CD4-positive, alpha-beta T cell (primary cell): ENCODE results near the gene SRPK2. TPM values are rescaled to one million over a fixed set of nuclear protein-coding genes. Genes with fewer than 3 reads are reported as not detected.

Experiments
- ATAC-seq: fragments of 200-7000 bp; cut with Tn5 transposase; one replicate; pipeline ENCODE4 v1.10.0; 2022; ENCODE audit warnings: mild to moderate bottlenecking; ENCODE audit not compliant: poor library complexity
- CTCF ChIA-PET: fragments of 350-600 bp; sonication (Branson Sonifier 250); formaldehyde crosslinking; loops from one replicate; lab custom pipeline; 2021; ENCODE audit warnings: antibody characterized with exemption, inconsistent platforms; lab: Charles Lee
- POLR2A ChIA-PET: fragments of 350-600 bp; sonication (Branson Sonifier 250); formaldehyde crosslinking; loops from one replicate; lab custom pipeline; 2021; ENCODE audit warnings: antibody characterized with exemption, inconsistent platforms; lab: Charles Lee
- DNase-seq, 14 experiments: peaks; one replicate each; pipeline ENCODE4 v3.0.0-alpha.2; 2013 to 2020; ENCODE audit warnings: mixed read lengths in 2 of 14
- H3K27ac ChIP-seq, 2 donors: one replicate each; pipeline versions ENCODE4 v1.5.1 to v1.7.0; 2013; ENCODE audit warnings: low read length in 2 of 2, low read depth in 1 of 2, mild to moderate bottlenecking in 1 of 2
- H3K27me3 ChIP-seq, 2 experiments: 1 replicate in 1 of 2; 2 replicates in 1 of 2; pipeline versions ENCODE4 v1.6.1 to v1.7.0; 2013; ENCODE audit warnings: low read length in 2 of 2, control low read depth in 1 of 2, mild to moderate bottlenecking in 1 of 2, moderate library complexity in 1 of 2; ENCODE audit not compliant: insufficient read depth in 2 of 2, control insufficient read depth in 1 of 2
- H3K36me3 ChIP-seq: one replicate; pipeline ENCODE4 v1.6.1; 2013; ENCODE audit warnings: low read length, control low read depth; ENCODE audit not compliant: insufficient read depth
- H3K4me1 ChIP-seq: one replicate; pipeline ENCODE4 v1.6.1; 2013; ENCODE audit warnings: low read length, control low read depth; ENCODE audit not compliant: insufficient read depth
- H3K4me3 ChIP-seq: one replicate; pipeline ENCODE4 v1.5.1; 2013; ENCODE audit warnings: mild to moderate bottlenecking, low read length, moderate library complexity
- H3K9me3 ChIP-seq, 2 experiments: 1 replicate in 1 of 2; 2 replicates in 1 of 2; pipeline versions ENCODE4 v1.6.1 to v1.7.0; 2013; ENCODE audit warnings: low read length in 2 of 2, mild to moderate bottlenecking in 2 of 2, control low read depth in 1 of 2, moderate library complexity in 1 of 2; ENCODE audit not compliant: control insufficient read depth in 1 of 2, insufficient read depth in 1 of 2
- H3K27ac Mint-ChIP-seq: one replicate; pipeline ENCODE4 v1.8.0; 2020; ENCODE audit warnings: mixed read lengths
- H3K27me3 Mint-ChIP-seq: one replicate; pipeline ENCODE4 v1.8.0; 2021; ENCODE audit warnings: mixed read lengths
- H3K36me3 Mint-ChIP-seq: one replicate; pipeline ENCODE4 v1.8.0; 2021; ENCODE audit warnings: low read depth, mixed read lengths
- H3K4me1 Mint-ChIP-seq: one replicate; pipeline ENCODE4 v1.8.0; 2021; ENCODE audit warnings: low read depth, mixed read lengths
- H3K4me3 Mint-ChIP-seq: one replicate; pipeline ENCODE4 v1.8.0; 2020; ENCODE audit warnings: mild to moderate bottlenecking, mixed read lengths
- H3K9me3 Mint-ChIP-seq: one replicate; pipeline ENCODE4 v1.8.0; 2020; ENCODE audit warnings: mixed read lengths
- intact Hi-C, 2 experiments: fragments of 100-400 bp; cut with DNase I in 1 of 2; cut with micrococcal nuclease in 1 of 2; formaldehyde crosslinking; loops; one replicate each; pipeline versions ENCODE4 v1.15.1 to v1.9.0; 2023 to 2025; cut with DNase I, micrococcal nuclease
- total RNA-seq, 174 experiments: library from RNA in 2 of 174; stranded (reverse) in 2 of 174; gene quantifications; one replicate each; pipeline ENCODE4 v1.2.3 and lab custom pipeline; 2021 to 2026
- TF ChIP-seq, protein P1 (sequence below): fragments of 200-600 bp; IDR thresholded peaks from one replicate; pipeline ENCODE4 v1.8.0; 2022; ENCODE audit warnings: antibody characterized with exemption, mild to moderate bottlenecking

SRPK2 gene
- total RNA-seq, 2 experiments from 2014 or later = 39.9 to 40.9 TPM

GRCh38 chr7:105245398-105246114, 143.2 kb downstream of the SRPK2 start:
- no peak overlapping the region for H3K27ac ChIP-seq
- no peaks in the 10 kb centered on the region for H3K27me3 Mint-ChIP-seq
- ATAC-seq = no peak
- ChIA-PET POLR2A (no interaction called here), CTCF (interaction anchor here (0.7 kb wide), 1 partner anchor 9 kb away, joined by 3 read pairs; no protein-coding TSS in a partner anchor)
- TF ChIP-seq, protein P1, sequence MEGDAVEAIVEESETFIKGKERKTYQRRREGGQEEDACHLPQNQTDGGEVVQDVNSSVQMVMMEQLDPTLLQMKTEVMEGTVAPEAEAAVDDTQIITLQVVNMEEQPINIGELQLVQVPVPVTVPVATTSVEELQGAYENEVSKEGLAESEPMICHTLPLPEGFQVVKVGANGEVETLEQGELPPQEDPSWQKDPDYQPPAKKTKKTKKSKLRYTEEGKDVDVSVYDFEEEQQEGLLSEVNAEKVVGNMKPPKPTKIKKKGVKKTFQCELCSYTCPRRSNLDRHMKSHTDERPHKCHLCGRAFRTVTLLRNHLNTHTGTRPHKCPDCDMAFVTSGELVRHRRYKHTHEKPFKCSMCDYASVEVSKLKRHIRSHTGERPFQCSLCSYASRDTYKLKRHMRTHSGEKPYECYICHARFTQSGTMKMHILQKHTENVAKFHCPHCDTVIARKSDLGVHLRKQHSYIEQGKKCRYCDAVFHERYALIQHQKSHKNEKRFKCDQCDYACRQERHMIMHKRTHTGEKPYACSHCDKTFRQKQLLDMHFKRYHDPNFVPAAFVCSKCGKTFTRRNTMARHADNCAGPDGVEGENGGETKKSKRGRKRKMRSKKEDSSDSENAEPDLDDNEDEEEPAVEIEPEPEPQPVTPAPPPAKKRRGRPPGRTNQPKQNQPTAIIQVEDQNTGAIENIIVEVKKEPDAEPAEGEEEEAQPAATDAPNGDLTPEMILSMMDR = no peak
- H3K4me1 Mint-ChIP-seq = peaks cover 46% of the 10 kb centered on the region
- H3K4me1 ChIP-seq = peaks cover 2% of the 10 kb centered on the region
- peaks cover 0 to 7% of the 10 kb centered on the region in 2 experiments for H3K9me3 ChIP-seq
- H3K9me3 Mint-ChIP-seq = no peaks in the 10 kb centered on the region
- H3K4me3 Mint-ChIP-seq = no peak overlapping the region
- H3K36me3 Mint-ChIP-seq = no peaks in the 10 kb centered on the region
- H3K4me3 ChIP-seq = no peak overlapping the region
- H3K36me3 ChIP-seq = no peaks in the 10 kb centered on the region
- no peak overlapping the region for H3K27ac Mint-ChIP-seq
- intact Hi-C loops = no loop called here
- DNase-seq = no peak
- H3K27me3 ChIP-seq = no peaks in the 10 kb centered on the region

- TF ChIP-seq, protein P1 = no peak
- Mint-ChIP-seq H3K27ac (no peak overlapping the region), H3K4me1 (peaks cover 53% of the 10 kb centered on the region), H3K36me3 (no peaks in the 10 kb centered on the region), H3K9me3 (no peaks in the 10 kb centered on the region), H3K4me3 (no peak overlapping the region), H3K27me3 (no peaks in the 10 kb centered on the region)
- Histone ChIP-seq H3K4me3 (no peak overlapping the region), H3K27me3 (no peaks in the 10 kb centered on the region), H3K36me3 (no peaks in the 10 kb centered on the region), H3K4me1 (peaks cover 2% of the 10 kb centered on the region), H3K9me3 (peaks cover 0 to 7% of the 10 kb centered on the region in 2 experiments), H3K27ac (no peak overlapping the region)
- ATAC-seq (no peak), DNase-seq (no peak)
- intact Hi-C loops = no loop called here
- ChIA-PET POLR2A (no interaction called here), CTCF (no interaction called here)
Measured at GRCh38 chr7:105244594-105244993, 144.1 kb downstream of the SRPK2 start.

DNA sequence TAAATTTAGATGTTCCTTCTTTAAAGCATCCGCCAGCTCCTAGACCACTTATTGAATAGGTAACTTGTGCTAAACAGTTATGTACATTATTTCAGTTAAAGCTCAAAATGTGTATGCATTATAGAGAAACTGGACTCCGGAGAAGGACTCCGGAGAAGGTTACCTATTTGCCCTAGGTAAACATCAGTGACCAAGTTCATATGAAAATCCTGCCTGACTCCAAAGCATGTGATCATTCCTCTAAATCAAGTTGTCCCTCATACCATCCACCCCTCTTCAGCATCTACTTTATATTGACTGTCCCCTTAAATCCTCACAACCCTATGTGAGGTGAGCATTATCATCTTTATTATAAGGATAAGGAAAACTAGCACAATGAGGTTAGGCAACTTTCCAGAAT, 147.5 kb downstream of the SRPK2 start:
- ATAC-seq = no peak
- no peaks in the 10 kb centered on the region for H3K9me3 Mint-ChIP-seq
- ChIA-PET CTCF (interaction anchor here (1.5 kb wide), 1 partner anchor 27 kb away, joined by 3 read pairs; no protein-coding TSS in a partner anchor), POLR2A (no interaction called here)
- peaks cover 6% of the 10 kb centered on the region for H3K4me1 ChIP-seq
- DNase-seq = no peak
- H3K36me3 Mint-ChIP-seq = no peaks in the 10 kb centered on the region
- intact Hi-C loops = no loop called here
- TF ChIP-seq, protein P1 = no peak
- H3K4me1 Mint-ChIP-seq = peaks cover 73% of the 10 kb centered on the region
- no peak overlapping the region for H3K27ac Mint-ChIP-seq
- no peak overlapping the region for H3K4me3 ChIP-seq
- H3K9me3 ChIP-seq = peaks cover 0 to 7% of the 10 kb centered on the region in 2 experiments
- no peaks in the 10 kb centered on the region for H3K36me3 ChIP-seq
- no peaks in the 10 kb centered on the region for H3K27me3 Mint-ChIP-seq
- no peak overlapping the region for H3K27ac ChIP-seq
- no peaks in the 10 kb centered on the region for H3K27me3 ChIP-seq
- no peak overlapping the region for H3K4me3 Mint-ChIP-seq
